Activated CD8-positive, alpha-beta memory T cell treated with anti-CD3 and anti-CD28 coated beads for 36 hours (primary cell): Measurements from ENCODE around the gene UBA1. TPM values are rescaled to one million over a fixed set of nuclear protein-coding genes. Genes with fewer than 3 reads are reported as not detected.

ENCODE experiments used
- CTCF ChIA-PET: fragments of 350-600 bp; sonication (Branson Sonifier 250); formaldehyde crosslinking; loops from one replicate; lab custom pipeline; 2021; ENCODE audit warnings: antibody characterized with exemption; lab: Charles Lee
- POLR2A ChIA-PET: fragments of 350-600 bp; sonication (Branson Sonifier 250); formaldehyde crosslinking; loops from one replicate; lab custom pipeline; 2021; ENCODE audit warnings: antibody characterized with exemption; lab: Charles Lee
- total RNA-seq, 2 experiments: library from RNA; stranded (reverse); gene quantifications; one replicate each; pipeline ENCODE4 v1.2.3, GENCODE V29; 2021

UBA1 gene
- total RNA-seq, 2 experiments from 2014 or later: 233 to 258 TPM

- ChIA-PET POLR2A (no interaction called here), CTCF (no interaction called here)
These were observed 8.7 kb downstream of the UBA1 start for GRCh38 chrX:47202316-47202715.

DNA sequence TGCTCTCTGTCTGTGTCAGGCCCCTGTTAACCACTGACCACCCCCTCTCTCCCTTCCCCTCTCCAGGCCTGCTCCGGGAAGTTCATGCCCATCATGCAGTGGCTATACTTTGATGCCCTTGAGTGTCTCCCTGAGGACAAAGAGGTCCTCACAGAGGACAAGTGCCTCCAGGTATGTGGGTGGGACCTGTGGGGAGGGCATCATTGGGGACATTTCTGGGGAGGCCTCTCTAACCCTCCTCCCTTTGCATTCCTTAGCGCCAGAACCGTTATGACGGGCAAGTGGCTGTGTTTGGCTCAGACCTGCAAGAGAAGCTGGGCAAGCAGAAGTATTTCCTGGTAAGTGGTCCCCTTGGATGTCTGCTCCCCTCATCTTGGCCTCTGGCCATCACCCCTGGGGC lies 9.2 kb downstream of the UBA1 start:
- POLR2A ChIA-PET: no interaction called here
- CTCF ChIA-PET: no interaction called here

DNA sequence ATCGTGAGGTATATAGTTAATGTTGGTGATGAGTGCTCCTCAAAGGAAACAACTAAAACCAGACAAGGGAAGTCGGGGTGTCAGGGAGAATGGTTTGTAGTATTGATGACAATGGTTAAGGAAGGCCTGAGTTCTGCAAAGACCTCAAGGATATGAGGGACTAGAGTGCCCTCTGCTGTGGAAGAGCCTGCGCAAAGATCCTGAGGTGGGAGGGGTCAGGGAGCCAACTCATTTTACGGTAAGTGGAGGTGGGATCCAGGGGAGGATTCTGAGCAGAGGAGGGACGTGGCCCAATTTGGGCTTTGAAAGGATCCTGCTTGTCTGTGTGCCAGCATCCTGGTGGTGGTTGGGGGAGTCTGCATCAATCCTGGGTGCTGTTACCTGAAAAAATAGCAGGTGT lies 11.3 kb downstream of the UBA1 start:
- POLR2A ChIA-PET: no interaction called here
- CTCF ChIA-PET: no interaction called here

DNA sequence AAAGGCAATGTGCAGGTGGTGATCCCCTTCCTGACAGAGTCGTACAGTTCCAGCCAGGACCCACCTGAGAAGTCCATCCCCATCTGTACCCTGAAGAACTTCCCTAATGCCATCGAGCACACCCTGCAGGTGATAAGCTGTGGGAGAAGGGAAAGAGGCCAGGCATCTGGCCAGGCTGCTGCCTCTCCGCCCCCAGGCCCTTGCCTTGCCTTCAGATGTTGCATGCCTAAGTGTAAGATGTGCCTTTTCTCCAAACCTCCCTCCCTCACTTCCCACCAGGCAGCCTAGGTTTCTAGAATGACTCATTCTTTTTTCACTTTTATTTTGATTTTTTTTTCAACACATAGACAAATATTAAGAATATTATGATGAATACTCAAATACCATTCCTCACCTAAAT lies 12.7 kb downstream of the UBA1 start:
- CTCF ChIA-PET: no interaction called here
- POLR2A ChIA-PET: interaction anchor here (1.0 kb wide), 1 partner anchor 12 kb away, joined by 4 read pairs; no protein-coding TSS in a partner anchor

DNA sequence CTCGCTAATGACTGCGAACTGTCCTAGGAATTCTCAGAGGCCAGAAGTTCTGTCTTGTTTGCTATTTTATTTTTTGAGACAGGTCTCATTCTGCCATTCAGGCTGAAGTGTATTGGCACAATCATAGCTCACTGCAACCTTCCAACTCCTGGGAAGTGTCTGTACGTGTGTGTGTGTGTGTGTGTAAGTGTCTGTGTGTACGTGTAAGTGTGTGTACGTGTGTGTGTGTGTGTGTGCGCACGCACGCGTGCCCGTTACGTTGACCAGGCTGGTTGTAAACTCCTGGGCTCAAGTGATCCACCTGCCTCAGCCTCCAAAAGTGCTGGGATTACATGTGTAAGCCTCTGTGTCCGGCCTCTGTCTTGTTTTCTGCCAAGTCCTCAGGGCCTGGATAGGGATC lies 14.5 kb downstream of the UBA1 start:
- ChIA-PET POLR2A (interaction anchor here (1.0 kb wide), 1 partner anchor 10 kb away, joined by 3 read pairs; the partner anchor contains the start of gene CDK16), CTCF (no interaction called here)

DNA sequence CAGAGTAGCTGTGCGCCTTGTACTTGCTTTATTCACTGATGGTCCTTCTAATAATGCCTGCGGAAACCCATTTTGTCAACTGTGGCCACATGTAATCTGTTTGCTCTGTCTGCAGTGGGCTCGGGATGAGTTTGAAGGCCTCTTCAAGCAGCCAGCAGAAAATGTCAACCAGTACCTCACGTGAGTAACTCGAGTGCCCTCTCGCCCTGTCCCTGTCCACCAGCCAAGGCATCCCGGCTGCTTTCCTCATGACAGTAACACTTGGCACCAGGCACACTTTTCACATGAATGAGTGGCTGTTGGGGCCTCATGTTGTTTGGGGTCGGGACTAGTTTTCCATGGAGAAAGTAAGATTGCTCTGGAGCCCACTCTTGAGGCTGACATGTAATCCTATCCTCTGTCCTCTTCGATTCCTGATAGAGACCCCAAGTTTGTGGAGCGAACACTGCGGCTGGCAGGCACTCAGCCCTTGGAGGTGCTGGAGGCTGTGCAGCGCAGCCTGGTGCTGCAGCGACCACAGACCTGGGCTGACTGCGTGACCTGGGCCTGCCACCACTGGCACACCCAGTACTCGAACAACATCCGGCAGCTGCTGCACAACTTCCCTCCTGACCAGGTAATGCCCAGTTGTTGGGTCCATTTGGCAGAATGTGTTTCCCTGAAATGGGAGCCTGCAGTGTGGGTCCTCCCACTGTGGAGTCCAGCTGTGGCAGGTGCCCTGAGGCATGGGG lies 16.0 kb downstream of the UBA1 start:
- POLR2A ChIA-PET: no interaction called here
- CTCF ChIA-PET: no interaction called here

DNA sequence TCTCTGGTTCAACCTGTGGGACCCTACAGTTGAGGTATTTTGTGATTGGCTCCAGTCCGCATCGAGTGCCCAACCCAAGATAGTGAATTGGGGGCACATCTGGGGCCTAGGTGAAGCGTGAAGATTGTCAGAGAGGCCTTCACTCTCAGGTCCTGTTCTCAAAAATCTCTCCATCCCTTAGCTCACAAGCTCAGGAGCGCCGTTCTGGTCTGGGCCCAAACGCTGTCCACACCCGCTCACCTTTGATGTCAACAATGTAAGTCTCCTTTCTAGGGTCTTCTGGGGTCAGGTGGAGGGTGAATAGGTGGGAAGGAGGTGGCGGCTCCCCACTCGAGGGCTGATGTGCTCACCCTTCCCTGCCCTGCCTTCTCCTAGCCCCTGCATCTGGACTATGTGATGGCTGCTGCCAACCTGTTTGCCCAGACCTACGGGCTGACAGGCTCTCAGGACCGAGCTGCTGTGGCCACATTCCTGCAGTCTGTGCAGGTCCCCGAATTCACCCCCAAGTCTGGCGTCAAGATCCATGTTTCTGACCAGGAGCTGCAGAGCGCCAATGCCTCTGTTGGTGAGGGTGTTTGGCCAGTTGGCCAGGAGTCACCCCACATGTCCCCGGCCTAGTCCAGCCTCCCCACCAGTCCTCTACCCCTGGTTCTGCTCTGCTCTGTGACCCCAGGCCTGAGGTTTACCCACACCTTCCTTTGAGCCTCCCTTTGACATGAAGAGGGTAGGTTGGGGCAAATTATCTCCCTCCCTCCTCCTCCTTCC lies 17.2 kb downstream of the UBA1 start:
- CTCF ChIA-PET: no interaction called here
- POLR2A ChIA-PET: no interaction called here

- CTCF ChIA-PET: no interaction called here
- POLR2A ChIA-PET: no interaction called here
These were observed 19.0 kb downstream of the UBA1 start for GRCh38 chrX:47212381-47213293.

- ChIA-PET CTCF (no interaction called here), POLR2A (interaction anchor here (1.0 kb wide), 1 partner anchor 18 kb away, joined by 3 read pairs; the partner anchor contains the start of gene USP11)
These were observed 20.9 kb downstream of the UBA1 start for GRCh38 chrX:47214435-47215077.

DNA sequence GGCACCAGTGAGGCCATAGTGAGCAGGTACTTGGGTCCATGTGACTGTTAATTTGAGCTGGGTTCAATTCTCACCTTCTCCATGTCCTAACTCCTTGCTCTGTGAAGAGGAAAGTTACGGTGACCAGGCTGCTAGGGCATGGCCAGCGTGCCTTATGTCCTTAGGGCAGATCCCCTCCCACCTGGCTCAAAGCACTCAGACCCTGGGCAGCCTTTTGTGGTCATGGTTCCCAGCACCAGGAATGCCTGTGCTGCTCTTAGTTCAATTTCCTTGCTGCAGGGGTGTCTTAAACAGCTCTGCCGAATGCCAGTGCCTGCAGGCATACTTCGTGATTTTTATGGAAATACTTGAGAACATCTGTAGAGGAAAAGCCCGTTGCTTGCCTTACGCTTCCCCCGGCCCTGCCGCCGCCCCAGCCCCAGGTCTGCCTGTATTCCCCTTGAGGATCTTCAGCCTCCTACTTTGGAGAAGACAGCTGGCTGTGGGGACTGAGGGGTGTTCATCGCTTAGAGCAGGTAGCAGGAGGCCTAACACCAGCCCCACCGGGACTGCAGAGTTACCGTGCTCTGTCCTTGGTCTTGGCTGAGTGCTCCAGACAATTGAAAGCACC lies 21.8 kb downstream of the UBA1 start:
- CTCF ChIA-PET: no interaction called here
- POLR2A ChIA-PET: interaction anchor here (1.0 kb wide), 1 partner anchor 17 kb away, joined by 3 read pairs; the partner anchor contains the start of gene USP11

- ChIA-PET CTCF (no interaction called here), POLR2A (interaction anchor here (2.6 kb wide), 1 partner anchor 17 kb away, joined by 13 read pairs; the partner anchor contains the start of gene USP11)
These were observed 22.8 kb downstream of the UBA1 start for GRCh38 chrX:47216393-47216925.

DNA sequence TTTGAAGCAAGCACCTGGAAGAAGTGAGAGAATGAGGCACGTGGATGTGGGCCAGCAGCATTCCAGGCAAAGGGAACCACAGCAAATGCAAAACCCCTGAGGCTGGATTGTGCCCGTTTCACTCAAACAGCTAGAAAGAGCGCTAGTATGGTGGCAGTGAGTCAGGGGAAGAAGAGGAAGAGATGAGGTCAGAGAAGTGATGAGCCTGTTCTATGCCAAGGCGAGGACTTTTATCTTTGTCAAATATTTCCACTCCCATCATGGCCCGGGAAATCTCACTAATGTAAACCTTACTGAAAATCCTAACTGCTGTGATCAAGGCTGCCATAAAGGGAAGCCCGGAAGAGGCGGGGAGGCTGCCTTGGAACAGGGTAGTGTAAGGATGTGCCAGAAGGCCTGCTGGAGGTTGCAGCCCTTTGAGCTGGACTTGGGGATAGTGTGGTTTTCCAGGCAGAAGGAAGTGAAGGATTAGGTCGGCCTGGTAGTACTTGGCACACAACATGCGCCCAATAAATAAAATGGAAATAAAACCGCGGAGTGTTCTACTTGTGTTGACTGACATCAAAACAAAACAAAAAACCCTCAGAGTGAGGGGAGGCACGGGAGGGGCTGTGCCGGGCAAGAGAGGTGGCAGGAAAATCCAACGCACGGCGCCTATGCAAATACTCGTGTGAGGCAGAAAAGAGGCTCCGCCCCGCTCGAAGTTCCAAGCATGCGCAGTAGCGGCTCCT lies 23.7 kb downstream of the UBA1 start:
- POLR2A ChIA-PET: interaction anchor here (0.6 to 2.6 kb wide), 5 partner anchors 9 to 167 kb away, joined by 3 to 13 read pairs (median 4); partner anchors contain the start of gene USP11
- CTCF ChIA-PET: interaction anchor here (0.6 to 1.0 kb wide), 4 partner anchors 26 to 241 kb away, joined by 3 to 6 read pairs (median 4); no protein-coding TSS in a partner anchor

GRCh38 chrX:47217852-47218279 lies 24.2 kb downstream of the UBA1 start:
- POLR2A ChIA-PET: interaction anchor here (0.6 to 2.6 kb wide), 5 partner anchors 9 to 166 kb away, joined by 3 to 13 read pairs (median 4); partner anchors contain the start of gene USP11
- CTCF ChIA-PET: interaction anchor here (0.6 to 1.0 kb wide), 4 partner anchors 27 to 241 kb away, joined by 3 to 6 read pairs (median 4); no protein-coding TSS in a partner anchor

- ChIA-PET POLR2A (interaction anchor here (0.7 to 2.6 kb wide), 5 partner anchors 10 to 166 kb away, joined by 3 to 13 read pairs (median 5); partner anchors contain the start of gene USP11), CTCF (interaction anchor here (1.0 kb wide), 3 partner anchors 27 to 240 kb away, joined by 3 to 4 read pairs (median 4); no protein-coding TSS in a partner anchor)
These were observed 24.8 kb downstream of the UBA1 start, which contains the start of gene CDK16 for GRCh38 chrX:47218280-47218919. TSS of gene CDK16 (plus strand) at chrX:47218681. CDS start at chrX:47223558, 4,877 bp downstream.

GRCh38 chrX:47218920-47219815 lies 25.5 kb downstream of the UBA1 start:
- ChIA-PET CTCF (no interaction called here), POLR2A (interaction anchor here (0.9 to 2.6 kb wide), 3 partner anchors 11 to 165 kb away, joined by 3 to 13 read pairs (median 7); partner anchors contain the start of gene USP11)
